Astrocyte of the hippocampus (primary cell): ENCODE measurements around the gene FAM149A.

ENCODE experiments used
- DNase-seq: peaks from one replicate; pipeline ENCODE4 v3.0.0; 2011; ENCODE audit warnings: low read depth, low spot score

Gene FAM149A

DNA sequence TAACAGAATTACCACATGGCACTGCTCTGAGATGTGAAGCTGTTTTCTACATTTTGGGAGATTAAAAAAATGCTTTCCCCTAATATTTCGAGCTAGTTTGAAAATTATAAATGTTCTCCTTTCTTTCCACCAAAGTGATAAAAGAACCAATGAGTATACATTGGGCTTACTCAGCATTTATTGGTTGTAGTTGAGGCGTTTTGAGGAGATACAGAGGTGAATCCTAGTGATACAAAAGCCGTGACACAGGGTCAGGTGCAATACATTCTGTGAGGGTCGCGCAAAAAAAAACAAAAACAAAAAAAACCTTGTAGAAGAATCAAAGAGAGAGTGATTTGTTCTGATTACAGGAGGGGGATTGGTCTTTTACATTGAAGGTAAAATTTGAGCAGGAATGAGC is 54.5 kb downstream of the FAM149A start:
- DNase-seq = no peak

- no peak for DNase-seq
These were observed 55.1 kb downstream of the FAM149A start for GRCh38 chr4:186159613-186160012.

- no peak for DNase-seq
These were observed 56.6 kb downstream of the FAM149A start for GRCh38 chr4:186161138-186161537.

DNA sequence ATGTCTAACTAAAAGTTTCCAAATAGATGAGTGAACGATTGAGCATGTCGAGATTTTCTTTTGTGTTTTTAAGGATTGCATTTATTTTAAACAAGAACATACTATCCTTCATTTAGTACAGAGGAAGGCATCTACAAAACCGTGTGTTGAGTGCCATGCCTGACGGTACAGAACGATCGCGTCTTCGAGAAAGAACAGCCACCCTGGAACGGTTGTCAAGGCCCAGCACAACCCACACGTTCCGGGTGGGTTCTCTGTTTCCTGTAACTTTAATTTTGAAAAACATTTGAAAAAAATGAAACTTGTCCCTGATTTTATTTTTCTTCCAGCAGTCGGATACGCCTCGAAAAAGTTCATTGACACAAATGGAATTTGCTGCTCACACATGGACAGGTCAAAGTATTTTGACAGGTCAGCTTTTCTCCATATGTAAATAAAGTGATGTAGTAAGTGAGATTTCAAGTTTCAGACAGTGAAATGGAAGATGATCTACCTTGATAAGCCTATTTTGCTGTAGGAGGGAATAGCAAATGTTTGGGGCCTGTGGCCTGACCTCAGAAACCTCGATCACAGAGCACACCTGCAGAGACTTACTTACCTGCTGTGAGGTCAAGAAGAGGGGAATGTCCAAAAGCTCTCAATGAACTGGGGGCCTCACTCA is 62.5 kb downstream of the FAM149A start:
- DNase-seq = no peak

- no peak for DNase-seq
These were observed 63.1 kb downstream of the FAM149A start for GRCh38 chr4:186167605-186168004.

- DNase-seq = no peak
These were observed 64.2 kb downstream of the FAM149A start for GRCh38 chr4:186168750-186169149.

DNA sequence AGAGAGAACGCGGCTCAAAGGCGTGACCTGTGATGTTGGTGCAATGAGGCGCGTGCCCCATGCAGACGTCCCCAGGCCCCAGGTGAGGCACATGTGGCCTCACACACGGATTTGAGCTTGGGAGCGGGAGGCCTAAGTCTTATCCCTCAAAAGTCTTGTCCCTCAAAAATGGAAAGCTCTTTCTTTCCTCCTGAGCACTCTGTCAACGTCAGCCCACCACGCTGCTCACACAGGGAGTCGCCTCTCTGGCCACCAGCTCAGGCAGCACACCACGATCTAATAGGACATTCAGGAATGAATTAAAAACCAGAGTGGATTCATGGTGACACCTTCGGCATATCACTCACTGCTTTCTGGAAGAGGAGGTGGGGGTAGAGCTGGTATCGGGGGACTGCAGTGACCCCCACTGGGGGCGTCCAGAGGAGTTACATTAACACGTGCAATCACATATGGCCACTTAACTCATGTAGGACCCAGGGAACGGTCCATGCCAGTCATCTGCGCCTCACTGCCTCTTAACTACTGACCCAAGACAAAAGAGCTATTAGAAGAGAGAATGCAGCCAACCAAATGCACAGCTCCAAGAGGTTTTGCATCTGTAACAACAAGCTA is 64.9 kb downstream of the FAM149A start:
- DNase-seq = no peak

- no peak for DNase-seq
These were observed 65.7 kb downstream of the FAM149A start for GRCh38 chr4:186169945-186170802.

- no peak for DNase-seq
These were observed 66.5 kb downstream of the FAM149A start for GRCh38 chr4:186170966-186171365.

DNA sequence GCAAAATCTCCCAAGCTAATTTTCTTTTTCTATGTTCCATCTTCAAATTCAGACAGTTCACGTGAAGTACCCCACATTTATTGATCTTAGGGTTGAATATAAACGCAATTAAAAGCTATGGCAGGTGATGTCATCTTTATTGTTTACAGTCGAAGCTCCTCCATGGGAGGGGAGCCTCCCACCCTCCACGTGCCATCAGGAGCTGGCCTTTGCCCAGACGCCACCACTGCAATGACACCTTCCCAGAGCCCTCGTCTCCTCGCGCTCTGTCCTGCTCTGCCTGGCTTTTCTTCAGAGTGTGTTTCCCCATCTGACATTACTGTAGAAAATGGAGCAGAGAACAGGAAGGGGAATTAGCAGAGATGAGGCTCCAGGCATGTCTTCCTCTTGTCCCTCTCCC is 68.0 kb downstream of the FAM149A start:
- no peak for DNase-seq

GRCh38 chr4:186188107-186188506 is 83.6 kb downstream of the FAM149A start:
- DNase-seq = no peak

- DNase-seq = no peak
These were observed 85.2 kb downstream of the FAM149A start for GRCh38 chr4:186189656-186190055.

GRCh38 chr4:186190581-186191199 is 86.2 kb downstream of the FAM149A start:
- DNase-seq = no peak

DNA sequence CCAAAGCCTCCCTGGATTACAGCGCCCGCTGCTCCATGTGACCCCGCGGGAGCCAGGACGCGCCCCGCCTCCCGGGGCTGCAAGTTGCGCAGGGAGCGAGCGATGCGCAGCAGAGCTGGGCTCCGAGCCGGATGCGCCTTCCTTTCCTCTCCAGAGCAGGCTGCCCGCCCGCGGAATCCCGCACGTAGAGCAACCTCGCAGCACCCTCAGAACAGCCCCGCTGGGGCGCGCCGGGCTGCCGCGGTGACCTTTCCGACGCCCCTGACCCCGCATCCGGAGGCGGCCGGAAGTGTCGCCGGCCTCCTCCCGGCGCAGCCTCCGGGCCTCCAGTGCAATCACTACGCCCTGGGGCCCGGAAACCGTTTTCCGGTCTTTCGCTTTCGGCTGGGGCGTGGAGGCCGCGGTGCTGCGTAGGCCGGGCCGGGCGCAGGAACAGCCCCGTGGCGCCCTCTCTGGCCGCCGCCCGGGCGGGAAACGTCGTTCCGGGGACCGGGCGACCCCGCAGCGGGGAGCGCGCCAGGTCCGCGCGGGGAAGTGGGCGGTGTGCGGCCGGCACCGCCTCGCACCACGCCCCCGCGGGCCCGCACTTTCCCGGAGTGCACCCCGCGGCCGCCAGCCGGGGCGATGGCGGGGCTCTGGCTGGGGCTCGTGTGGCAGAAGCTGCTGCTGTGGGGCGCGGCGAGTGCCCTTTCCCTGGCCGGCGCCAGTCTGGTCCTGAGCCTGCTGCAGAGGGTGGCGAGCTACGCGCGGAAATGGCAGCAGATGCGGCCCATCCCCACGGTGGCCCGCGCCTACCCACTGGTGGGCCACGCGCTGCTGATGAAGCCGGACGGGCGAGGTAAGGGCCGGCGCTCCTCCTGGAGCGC is 86.9 kb downstream of the FAM149A start, which contains the start of gene CYP4V2:
TSS of gene CYP4V2 (plus strand) at position 368 of the 866 bp plus-strand sequence. CDS start at position 625, 257 bp downstream.
- DNase-seq = peak; percentile 86

DNA sequence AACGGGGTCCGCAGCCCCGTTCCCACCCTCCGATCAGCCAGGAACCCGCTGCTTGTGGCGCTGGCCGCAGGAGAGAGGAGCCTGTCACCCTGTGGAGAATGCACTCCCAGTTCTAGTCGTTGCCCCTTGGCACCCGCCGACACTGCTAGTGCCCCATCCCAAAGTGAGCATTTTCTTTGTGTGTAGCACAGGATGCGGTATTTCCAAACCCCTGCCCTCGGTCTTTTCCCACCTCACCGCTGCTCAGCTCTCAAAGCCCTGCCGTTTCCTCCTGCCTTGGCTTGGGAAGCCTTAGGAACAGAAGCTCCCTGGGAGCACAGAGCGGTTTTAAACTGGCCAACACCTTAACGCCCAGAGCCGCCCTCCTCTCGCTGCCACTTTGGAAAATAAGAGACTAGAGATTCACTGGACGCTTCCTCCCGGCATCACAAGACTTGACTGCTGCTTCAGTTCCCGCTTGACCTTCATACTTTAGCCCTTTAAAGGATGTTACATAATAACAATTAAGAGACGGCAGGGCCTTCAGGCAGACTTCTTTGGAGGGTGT is 87.6 kb downstream of the FAM149A start:
- DNase-seq = peak; percentile 72

- DNase-seq = no peak
These were observed 89.3 kb downstream of the FAM149A start for GRCh38 chr4:186193851-186194250.

GRCh38 chr4:186196063-186196462 is 91.6 kb downstream of the FAM149A start:
- DNase-seq = no peak

GRCh38 chr4:186200516-186200915 is 96.0 kb downstream of the FAM149A start:
- no peak for DNase-seq

GRCh38 chr4:186201010-186201409 is 96.5 kb downstream of the FAM149A start:
- DNase-seq = no peak

DNA sequence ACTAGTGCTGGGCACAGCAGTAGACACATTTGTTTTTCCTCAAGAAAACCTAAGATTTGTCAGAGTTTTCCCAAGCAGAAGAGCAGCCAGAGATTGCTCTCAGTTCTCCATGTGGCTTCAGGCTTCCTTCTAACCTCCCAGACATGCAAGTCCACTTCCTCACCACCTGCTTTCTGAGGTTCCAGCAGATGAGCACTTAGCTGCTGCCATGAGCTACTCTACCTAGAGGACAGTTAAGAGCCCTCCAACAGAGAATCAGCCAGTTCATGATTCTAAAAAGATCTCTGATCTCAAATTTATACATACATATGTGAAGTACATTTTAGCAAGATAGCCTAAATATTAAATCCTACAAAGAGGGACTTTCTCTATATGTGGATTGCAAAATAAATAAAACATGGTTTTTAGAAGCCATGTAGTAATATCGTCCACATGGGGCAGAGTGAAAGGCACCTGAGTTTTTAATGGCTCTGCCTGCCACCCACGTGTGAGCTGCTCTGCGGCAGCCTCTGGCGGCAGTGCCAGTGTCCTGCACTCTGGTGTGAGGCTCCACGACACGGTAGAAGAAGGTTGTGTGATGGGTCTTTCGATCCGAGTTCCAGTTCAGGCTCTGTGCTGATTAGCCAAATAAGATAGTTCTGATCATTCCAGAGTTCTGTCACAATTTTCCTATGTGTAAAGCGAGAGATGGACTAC is 97.2 kb downstream of the FAM149A start:
- DNase-seq = no peak
